Measurements from ENCODE around the gene VPS37C. TPM values are rescaled to one million over a fixed set of nuclear protein-coding genes. Genes with fewer than 3 reads are reported as not detected.

Gene VPS37C
- total and polyA plus RNA-seq, 2 of the 13 experiments (the other 11 are each of a cell fraction or from before 2014, with no cell fraction given) = 7.5 to 8.8 TPM

DNA sequence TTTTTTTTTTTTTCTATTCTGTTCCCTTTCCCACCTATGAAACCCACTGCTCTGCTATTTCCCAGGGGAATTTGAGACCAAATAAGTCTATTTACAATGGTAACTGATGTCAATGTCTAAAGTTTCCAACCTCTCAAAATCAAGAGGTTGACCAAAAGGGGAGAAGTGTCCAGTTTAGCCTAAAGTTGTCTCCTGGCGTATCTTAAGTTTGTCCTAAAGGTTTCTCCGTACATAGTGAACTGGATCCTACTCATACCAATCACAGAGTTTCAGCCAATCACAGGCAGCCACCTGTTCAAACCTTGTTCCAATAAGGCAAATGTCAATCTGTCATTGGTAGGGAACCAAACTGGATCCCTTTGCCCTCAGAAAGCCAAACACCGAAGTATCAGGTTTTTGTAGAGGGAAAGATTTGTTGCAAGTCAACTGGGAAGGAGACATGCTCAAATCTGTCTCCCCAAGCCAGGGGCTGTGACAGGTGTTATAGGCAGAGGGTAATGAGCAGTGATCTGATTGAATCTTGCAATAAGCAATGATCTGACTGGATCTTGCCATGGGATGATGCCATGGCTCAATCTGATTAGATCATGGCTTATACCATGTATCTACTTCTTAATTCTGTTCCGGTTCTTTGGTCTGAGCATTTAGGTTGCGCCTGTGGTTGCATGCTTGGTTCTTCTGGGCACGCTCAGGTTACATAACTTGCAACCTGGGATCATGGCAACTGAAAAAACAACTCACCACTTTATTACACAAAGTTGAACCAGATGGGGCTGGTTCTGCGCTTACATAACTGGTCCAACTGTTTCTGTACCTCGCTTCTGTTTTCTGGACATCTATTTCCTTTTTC lies 1.1 kb upstream of the VPS37C start (continued):
- TF ChIP-seq RFXAP (CRISPR knock-in tag; IDR thresholded peaks at IDR 0.05; ENCODE audit: borderline replicate concordance) (no peak), ZMYM4 (CRISPR knock-in tag; IDR thresholded peaks at IDR 0.05) (0 out of 2 replicates have a peak, but pooled peaks have one; percentile 47), ZNF264 (CRISPR knock-in tag; IDR thresholded peaks at IDR 0.05) (no peak), MTF1 (CRISPR knock-in tag; IDR thresholded peaks at IDR 0.05) (no peak), JUND (CRISPR knock-in tag; IDR thresholded peaks at IDR 0.05) (no peak), NFKB2 (CRISPR knock-in tag; IDR thresholded peaks at IDR 0.05; ENCODE audit: borderline replicate concordance) (no peak), ZNF17 (CRISPR knock-in tag; IDR thresholded peaks at IDR 0.05) (no peak), ZNF652 (CRISPR knock-in tag; IDR thresholded peaks at IDR 0.05; ENCODE audit: borderline replicate concordance, low read depth) (no peak), ATF1 (CRISPR knock-in tag; IDR thresholded peaks at IDR 0.05) (no peak), TMF1 (CRISPR knock-in tag; IDR thresholded peaks at IDR 0.05; ENCODE audit: low read depth) (no peak)
- TF ChIP-seq, protein P1, sequence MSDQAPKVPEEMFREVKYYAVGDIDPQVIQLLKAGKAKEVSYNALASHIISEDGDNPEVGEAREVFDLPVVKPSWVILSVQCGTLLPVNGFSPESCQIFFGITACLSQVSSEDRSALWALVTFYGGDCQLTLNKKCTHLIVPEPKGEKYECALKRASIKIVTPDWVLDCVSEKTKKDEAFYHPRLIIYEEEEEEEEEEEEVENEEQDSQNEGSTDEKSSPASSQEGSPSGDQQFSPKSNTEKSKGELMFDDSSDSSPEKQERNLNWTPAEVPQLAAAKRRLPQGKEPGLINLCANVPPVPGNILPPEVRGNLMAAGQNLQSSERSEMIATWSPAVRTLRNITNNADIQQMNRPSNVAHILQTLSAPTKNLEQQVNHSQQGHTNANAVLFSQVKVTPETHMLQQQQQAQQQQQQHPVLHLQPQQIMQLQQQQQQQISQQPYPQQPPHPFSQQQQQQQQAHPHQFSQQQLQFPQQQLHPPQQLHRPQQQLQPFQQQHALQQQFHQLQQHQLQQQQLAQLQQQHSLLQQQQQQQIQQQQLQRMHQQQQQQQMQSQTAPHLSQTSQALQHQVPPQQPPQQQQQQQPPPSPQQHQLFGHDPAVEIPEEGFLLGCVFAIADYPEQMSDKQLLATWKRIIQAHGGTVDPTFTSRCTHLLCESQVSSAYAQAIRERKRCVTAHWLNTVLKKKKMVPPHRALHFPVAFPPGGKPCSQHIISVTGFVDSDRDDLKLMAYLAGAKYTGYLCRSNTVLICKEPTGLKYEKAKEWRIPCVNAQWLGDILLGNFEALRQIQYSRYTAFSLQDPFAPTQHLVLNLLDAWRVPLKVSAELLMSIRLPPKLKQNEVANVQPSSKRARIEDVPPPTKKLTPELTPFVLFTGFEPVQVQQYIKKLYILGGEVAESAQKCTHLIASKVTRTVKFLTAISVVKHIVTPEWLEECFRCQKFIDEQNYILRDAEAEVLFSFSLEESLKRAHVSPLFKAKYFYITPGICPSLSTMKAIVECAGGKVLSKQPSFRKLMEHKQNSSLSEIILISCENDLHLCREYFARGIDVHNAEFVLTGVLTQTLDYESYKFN (CRISPR knock-in tag; conservative IDR thresholded peaks at IDR 0.05) = no peak
- TF ChIP-seq, protein P2, sequence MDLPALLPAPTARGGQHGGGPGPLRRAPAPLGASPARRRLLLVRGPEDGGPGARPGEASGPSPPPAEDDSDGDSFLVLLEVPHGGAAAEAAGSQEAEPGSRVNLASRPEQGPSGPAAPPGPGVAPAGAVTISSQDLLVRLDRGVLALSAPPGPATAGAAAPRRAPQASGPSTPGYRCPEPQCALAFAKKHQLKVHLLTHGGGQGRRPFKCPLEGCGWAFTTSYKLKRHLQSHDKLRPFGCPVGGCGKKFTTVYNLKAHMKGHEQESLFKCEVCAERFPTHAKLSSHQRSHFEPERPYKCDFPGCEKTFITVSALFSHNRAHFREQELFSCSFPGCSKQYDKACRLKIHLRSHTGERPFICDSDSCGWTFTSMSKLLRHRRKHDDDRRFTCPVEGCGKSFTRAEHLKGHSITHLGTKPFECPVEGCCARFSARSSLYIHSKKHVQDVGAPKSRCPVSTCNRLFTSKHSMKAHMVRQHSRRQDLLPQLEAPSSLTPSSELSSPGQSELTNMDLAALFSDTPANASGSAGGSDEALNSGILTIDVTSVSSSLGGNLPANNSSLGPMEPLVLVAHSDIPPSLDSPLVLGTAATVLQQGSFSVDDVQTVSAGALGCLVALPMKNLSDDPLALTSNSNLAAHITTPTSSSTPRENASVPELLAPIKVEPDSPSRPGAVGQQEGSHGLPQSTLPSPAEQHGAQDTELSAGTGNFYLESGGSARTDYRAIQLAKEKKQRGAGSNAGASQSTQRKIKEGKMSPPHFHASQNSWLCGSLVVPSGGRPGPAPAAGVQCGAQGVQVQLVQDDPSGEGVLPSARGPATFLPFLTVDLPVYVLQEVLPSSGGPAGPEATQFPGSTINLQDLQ (CRISPR knock-in tag; IDR thresholded peaks at IDR 0.05) = no peak
- TF ChIP-seq, protein P3, sequence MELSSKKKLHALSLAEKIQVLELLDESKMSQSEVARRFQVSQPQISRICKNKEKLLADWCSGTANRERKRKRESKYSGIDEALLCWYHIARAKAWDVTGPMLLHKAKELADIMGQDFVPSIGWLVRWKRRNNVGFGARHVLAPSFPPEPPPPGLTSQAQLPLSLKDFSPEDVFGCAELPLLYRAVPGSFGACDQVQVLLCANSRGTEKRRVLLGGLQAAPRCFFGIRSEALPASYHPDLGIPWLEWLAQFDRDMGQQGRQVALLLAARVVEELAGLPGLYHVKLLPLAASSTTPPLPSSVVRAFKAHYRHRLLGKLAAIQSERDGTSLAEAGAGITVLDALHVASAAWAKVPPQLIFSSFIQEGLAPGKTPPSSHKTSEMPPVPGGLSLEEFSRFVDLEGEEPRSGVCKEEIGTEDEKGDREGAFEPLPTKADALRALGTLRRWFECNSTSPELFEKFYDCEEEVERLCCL (CRISPR knock-in tag; IDR thresholded peaks at IDR 0.05; ENCODE audit: borderline replicate concordance) = no peak
- TF ChIP-seq, protein P4, sequence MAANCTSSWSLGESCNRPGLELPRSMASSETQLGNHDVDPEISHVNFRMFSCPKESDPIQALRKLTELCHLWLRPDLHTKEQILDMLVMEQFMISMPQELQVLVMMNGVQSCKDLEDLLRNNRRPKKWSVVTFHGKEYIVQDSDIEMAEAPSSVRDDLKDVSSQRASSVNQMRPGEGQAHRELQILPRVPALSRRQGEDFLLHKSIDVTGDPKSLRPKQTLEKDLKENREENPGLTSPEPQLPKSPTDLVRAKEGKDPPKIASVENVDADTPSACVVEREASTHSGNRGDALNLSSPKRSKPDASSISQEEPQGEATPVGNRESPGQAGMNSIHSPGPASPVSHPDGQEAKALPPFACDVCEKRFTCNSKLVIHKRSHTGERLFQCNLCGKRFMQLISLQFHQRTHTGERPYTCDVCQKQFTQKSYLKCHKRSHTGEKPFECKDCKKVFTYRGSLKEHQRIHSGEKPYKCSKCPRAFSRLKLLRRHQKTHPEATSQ (CRISPR knock-in tag; IDR thresholded peaks at IDR 0.05; ENCODE audit: borderline replicate concordance) = peak; percentile 53; the same call in 1 of the 2 replicates
- TF ChIP-seq, protein P5, sequence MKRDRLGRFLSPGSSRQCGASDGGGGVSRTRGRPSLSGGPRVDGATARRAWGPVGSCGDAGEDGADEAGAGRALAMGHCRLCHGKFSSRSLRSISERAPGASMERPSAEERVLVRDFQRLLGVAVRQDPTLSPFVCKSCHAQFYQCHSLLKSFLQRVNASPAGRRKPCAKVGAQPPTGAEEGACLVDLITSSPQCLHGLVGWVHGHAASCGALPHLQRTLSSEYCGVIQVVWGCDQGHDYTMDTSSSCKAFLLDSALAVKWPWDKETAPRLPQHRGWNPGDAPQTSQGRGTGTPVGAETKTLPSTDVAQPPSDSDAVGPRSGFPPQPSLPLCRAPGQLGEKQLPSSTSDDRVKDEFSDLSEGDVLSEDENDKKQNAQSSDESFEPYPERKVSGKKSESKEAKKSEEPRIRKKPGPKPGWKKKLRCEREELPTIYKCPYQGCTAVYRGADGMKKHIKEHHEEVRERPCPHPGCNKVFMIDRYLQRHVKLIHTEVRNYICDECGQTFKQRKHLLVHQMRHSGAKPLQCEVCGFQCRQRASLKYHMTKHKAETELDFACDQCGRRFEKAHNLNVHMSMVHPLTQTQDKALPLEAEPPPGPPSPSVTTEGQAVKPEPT (CRISPR knock-in tag; IDR thresholded peaks at IDR 0.05; ENCODE audit: low read depth) = no peak
- TF ChIP-seq, protein P6, sequence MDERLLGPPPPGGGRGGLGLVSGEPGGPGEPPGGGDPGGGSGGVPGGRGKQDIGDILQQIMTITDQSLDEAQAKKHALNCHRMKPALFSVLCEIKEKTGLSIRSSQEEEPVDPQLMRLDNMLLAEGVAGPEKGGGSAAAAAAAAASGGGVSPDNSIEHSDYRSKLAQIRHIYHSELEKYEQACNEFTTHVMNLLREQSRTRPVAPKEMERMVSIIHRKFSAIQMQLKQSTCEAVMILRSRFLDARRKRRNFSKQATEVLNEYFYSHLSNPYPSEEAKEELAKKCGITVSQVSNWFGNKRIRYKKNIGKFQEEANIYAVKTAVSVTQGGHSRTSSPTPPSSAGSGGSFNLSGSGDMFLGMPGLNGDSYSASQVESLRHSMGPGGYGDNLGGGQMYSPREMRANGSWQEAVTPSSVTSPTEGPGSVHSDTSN (CRISPR knock-in tag; IDR thresholded peaks at IDR 0.05) = no peak

All from HepG2 (cell line).